ENCODE measurements around the gene COX20. TPM values are rescaled to one million over a fixed set of nuclear protein-coding genes. Genes with fewer than 3 reads are reported as not detected.

The COX20 gene
- total and polyA plus RNA-seq, 10 of the 15 experiments (the other 5 are each of a cell fraction or from before 2014, with no cell fraction given), result 22.8 to 112 (median 52.7) TPM

DNA sequence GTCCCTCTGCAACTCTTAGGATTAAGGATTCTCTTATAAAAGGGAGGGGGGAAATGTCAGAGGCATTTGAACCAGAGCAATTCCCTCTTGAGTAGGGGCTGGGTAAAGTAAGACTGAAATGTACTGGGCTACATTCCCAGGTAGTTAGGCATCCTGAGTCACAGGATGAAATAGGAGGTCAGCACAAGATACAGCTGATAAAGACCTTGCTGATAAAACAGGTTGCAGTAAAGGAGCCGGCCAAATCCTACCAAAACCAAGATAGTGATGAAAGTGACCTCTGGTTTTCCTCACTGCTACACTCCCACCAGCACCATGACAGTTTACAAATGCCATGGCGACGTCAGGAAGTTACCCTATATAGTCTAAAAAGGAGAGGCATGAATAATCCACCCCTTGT is 14.3 kb upstream of the COX20 start:
- Histone ChIP-seq H2AFZ (ENCODE audit: control insufficient read depth, low read depth, low read length) (no peak overlapping the region), H3K4me3 (no peak overlapping the region), H3K4me1 (ENCODE audit: control insufficient read depth, insufficient read depth, low read length) (no peaks in the 10 kb centered on the region), H3K27me3 (replicated peaks in 1 of 2; ENCODE audit: control insufficient read depth in 2 of 2, insufficient read depth in 2 of 2, low read length in 1 of 2) (no peaks in the 10 kb centered on the region), H3K9ac (ENCODE audit: control insufficient read depth, insufficient read depth, low read length) (no peak overlapping the region), H3K4me2 (ENCODE audit: control insufficient read depth, insufficient read depth) (no peak overlapping the region), H3K36me3 (ENCODE audit: control insufficient read depth in 2 of 2, insufficient read depth in 2 of 2, low read length in 1 of 2) (no peaks in the 10 kb centered on the region), H3K9me3 (replicated peaks; ENCODE audit: control insufficient read depth, insufficient read depth, low read length) (no peaks in the 10 kb centered on the region), H3K79me2 (ENCODE audit: control insufficient read depth, insufficient read depth, low read length) (no peaks in the 10 kb centered on the region; the same call in 1 of the 2 replicates), H3K27ac (ENCODE audit: control insufficient read depth, insufficient read depth) (no peak overlapping the region), H4K20me1 (ENCODE audit: control insufficient read depth, insufficient read depth) (no peaks in the 10 kb centered on the region)
- POLR2A ChIA-PET, result no interaction called here
- CTCF ChIA-PET, result no interaction called here
- intact Hi-C loops (cut with micrococcal nuclease; ENCODE audit: unreplicated experiment) (no loop called here), in situ Hi-C loops (cut with MboI) (no loop called here)
- 45% methylated on average over 3 of the region's 3 CpGs for WGBS (ENCODE audit: insufficient coverage, insufficient replicate concordance, low lambda C conversion rate, missing lambda C conversion rate)
- BruUV-seq (replicated peaks), result no TSS peak
- SMC1A ChIA-PET (ENCODE audit: uncharacterized antibody, unreplicated experiment), result interaction anchor here (1.3 kb wide), 1 partner anchor 10 kb away, joined by 4 read pairs; no protein-coding TSS in a partner anchor
- FAIRE-seq, result no peak
- ATAC-seq, result no peak
- RAD21 ChIA-PET (ENCODE audit: unreplicated experiment), result no interaction called here
- DNase-seq (ENCODE audit: low read depth, low spot score), result no peak
- TF ChIP-seq, protein P1, sequence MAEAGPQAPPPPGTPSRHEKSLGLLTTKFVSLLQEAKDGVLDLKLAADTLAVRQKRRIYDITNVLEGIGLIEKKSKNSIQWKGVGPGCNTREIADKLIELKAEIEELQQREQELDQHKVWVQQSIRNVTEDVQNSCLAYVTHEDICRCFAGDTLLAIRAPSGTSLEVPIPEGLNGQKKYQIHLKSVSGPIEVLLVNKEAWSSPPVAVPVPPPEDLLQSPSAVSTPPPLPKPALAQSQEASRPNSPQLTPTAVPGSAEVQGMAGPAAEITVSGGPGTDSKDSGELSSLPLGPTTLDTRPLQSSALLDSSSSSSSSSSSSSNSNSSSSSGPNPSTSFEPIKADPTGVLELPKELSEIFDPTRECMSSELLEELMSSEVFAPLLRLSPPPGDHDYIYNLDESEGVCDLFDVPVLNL (IDR thresholded peaks at IDR 0.05; ENCODE audit: low read depth, low read length), result no peak
- TF ChIP-seq ETV6 (conservative IDR thresholded peaks at IDR 0.05 in 1 of 2, IDR thresholded peaks at IDR 0.05 in 1 of 2; ENCODE audit: borderline replicate concordance in 1 of 2, low read depth in 1 of 2) (no peak), NBN (IDR thresholded peaks at IDR 0.05) (no peak), JUND (IDR thresholded peaks at IDR 0.05; ENCODE audit: low read depth, low read length) (no peak), NR2F1 (conservative IDR thresholded peaks at IDR 0.05) (no peak), TCF3 (IDR thresholded peaks at IDR 0.05; ENCODE audit: borderline replicate concordance, insufficient read depth, low read depth, low read length) (no peak), PAX8 (IDR thresholded peaks at IDR 0.05) (no peak), HDAC6 (IDR thresholded peaks at IDR 0.05; ENCODE audit: unreplicated experiment) (no peak), CHD2 (IDR thresholded peaks at IDR 0.05; ENCODE audit: borderline replicate concordance, low read depth, low read length) (no peak), KDM1A (IDR thresholded peaks at IDR 0.05; ENCODE audit: borderline replicate concordance) (no peak), ZZZ3 (IDR thresholded peaks at IDR 0.05; ENCODE audit: control insufficient read depth, insufficient read length, low read depth) (no peak), IRF4 (IDR thresholded peaks at IDR 0.05; ENCODE audit: low read depth, low read length) (no peak), STAT1 (conservative IDR thresholded peaks at IDR 0.05) (no peak), TAF1 (IDR thresholded peaks at IDR 0.05; ENCODE audit: borderline replicate concordance, low read depth, low read length) (no peak), NFYA (IDR thresholded peaks at IDR 0.05; ENCODE audit: borderline replicate concordance, low read depth, low read length) (no peak)
- TF ChIP-seq, protein P2, sequence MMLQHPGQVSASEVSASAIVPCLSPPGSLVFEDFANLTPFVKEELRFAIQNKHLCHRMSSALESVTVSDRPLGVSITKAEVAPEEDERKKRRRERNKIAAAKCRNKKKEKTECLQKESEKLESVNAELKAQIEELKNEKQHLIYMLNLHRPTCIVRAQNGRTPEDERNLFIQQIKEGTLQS (IDR thresholded peaks at IDR 0.05; ENCODE audit: borderline replicate concordance, extremely low read depth, low read depth, low read length), result no peak
- TF ChIP-seq, protein P3, sequence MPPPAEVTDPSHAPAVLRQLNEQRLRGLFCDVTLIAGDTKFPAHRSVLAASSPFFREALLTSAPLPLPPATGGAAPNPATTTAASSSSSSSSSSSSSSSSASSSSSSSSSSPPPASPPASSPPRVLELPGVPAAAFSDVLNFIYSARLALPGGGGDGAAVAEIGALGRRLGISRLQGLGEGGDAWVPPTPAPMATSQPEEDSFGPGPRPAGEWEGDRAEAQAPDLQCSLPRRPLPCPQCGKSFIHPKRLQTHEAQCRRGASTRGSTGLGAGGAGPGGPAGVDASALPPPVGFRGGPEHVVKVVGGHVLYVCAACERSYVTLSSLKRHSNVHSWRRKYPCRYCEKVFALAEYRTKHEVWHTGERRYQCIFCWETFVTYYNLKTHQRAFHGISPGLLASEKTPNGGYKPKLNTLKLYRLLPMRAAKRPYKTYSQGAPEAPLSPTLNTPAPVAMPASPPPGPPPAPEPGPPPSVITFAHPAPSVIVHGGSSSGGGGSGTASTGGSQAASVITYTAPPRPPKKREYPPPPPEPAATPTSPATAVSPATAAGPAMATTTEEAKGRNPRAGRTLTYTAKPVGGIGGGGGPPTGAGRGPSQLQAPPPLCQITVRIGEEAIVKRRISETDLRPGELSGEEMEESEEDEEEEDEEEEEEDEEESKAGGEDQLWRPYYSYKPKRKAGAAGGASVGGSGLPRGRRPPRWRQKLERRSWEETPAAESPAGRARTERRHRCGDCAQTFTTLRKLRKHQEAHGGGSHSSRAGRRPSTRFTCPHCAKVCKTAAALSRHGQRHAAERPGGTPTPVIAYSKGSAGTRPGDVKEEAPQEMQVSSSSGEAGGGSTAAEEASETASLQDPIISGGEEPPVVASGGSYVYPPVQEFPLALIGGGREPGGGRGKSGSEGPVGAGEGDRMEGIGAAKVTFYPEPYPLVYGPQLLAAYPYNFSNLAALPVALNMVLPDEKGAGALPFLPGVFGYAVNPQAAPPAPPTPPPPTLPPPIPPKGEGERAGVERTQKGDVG (CRISPR knock-in tag; IDR thresholded peaks at IDR 0.05), result no peak
- TF ChIP-seq, protein P4, sequence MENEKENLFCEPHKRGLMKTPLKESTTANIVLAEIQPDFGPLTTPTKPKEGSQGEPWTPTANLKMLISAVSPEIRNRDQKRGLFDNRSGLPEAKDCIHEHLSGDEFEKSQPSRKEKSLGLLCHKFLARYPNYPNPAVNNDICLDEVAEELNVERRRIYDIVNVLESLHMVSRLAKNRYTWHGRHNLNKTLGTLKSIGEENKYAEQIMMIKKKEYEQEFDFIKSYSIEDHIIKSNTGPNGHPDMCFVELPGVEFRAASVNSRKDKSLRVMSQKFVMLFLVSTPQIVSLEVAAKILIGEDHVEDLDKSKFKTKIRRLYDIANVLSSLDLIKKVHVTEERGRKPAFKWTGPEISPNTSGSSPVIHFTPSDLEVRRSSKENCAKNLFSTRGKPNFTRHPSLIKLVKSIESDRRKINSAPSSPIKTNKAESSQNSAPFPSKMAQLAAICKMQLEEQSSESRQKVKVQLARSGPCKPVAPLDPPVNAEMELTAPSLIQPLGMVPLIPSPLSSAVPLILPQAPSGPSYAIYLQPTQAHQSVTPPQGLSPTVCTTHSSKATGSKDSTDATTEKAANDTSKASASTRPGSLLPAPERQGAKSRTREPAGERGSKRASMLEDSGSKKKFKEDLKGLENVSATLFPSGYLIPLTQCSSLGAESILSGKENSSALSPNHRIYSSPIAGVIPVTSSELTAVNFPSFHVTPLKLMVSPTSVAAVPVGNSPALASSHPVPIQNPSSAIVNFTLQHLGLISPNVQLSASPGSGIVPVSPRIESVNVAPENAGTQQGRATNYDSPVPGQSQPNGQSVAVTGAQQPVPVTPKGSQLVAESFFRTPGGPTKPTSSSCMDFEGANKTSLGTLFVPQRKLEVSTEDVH (IDR thresholded peaks at IDR 0.05; ENCODE audit: low read depth, partially characterized antibody), result no peak
